Measurements from ENCODE around the gene PROSER2. TPM values are rescaled to one million over a fixed set of nuclear protein-coding genes. Genes with fewer than 3 reads are reported as not detected.

Gene PROSER2
- total RNA-seq, 4 donors from 2014 or later, result 2.1 to 25.6 (median 6.5) TPM

- no peaks in the 10 kb centered on the region for H3K36me3 ChIP-seq
- H3K27me3 ChIP-seq, result no peaks in the 10 kb centered on the region
- no peak overlapping the region for H3K4me3 ChIP-seq
- DNase-seq, result no peak
- no peaks in the 10 kb centered on the region for H3K9me3 ChIP-seq
- TF ChIP-seq POLR2A (IDR thresholded peaks at IDR 0.05) (no peak), CTCF (IDR thresholded peaks at IDR 0.05) (no peak)
- no peaks in the 10 kb centered on the region for H3K4me1 ChIP-seq
- H3K27ac ChIP-seq, result no peak overlapping the region
- intact Hi-C loops (cut with DNase I; ENCODE audit: low total_unique reads), result no loop called here
These were observed 17.4 kb upstream of the PROSER2 start for GRCh38 chr10:11805792-11806191.

GRCh38 chr10:11806706-11807105 is 16.4 kb upstream of the PROSER2 start:
- H3K9me3 ChIP-seq, result no peaks in the 10 kb centered on the region

GRCh38 chr10:11808808-11809207 is 14.3 kb upstream of the PROSER2 start:
- Histone ChIP-seq H3K4me1 (no peaks in the 10 kb centered on the region), H3K27me3 (no peaks in the 10 kb centered on the region), H3K9me3 (no peaks in the 10 kb centered on the region), H3K36me3 (no peaks in the 10 kb centered on the region), H3K4me3 (no peak overlapping the region), H3K27ac (no peak overlapping the region)
- TF ChIP-seq POLR2A (IDR thresholded peaks at IDR 0.05) (no peak), CTCF (IDR thresholded peaks at IDR 0.05) (no peak)
- intact Hi-C loops (cut with DNase I; ENCODE audit: low total_unique reads), result no loop called here
- no peak for DNase-seq

More at GRCh38 chr10:11806706-11807105, 16.4 kb upstream of the PROSER2 start:
- H3K4me3 ChIP-seq, result no peak overlapping the region
- H3K27ac ChIP-seq, result no peak overlapping the region
- H3K27me3 ChIP-seq, result no peaks in the 10 kb centered on the region
- no peaks in the 10 kb centered on the region for H3K36me3 ChIP-seq
- no peak for TF ChIP-seq POLR2A (IDR thresholded peaks at IDR 0.05)
- TF ChIP-seq CTCF (IDR thresholded peaks at IDR 0.05), result no peak
- H3K4me1 ChIP-seq, result no peaks in the 10 kb centered on the region
- no peak for DNase-seq
- intact Hi-C loops (cut with DNase I; ENCODE audit: low total_unique reads), result no loop called here

- no peak overlapping the region for H3K27ac ChIP-seq
- H3K27me3 ChIP-seq, result no peaks in the 10 kb centered on the region
- intact Hi-C loops (cut with DNase I; ENCODE audit: low total_unique reads), result no loop called here
- no peaks in the 10 kb centered on the region for H3K36me3 ChIP-seq
- H3K9me3 ChIP-seq, result no peaks in the 10 kb centered on the region
- TF ChIP-seq CTCF (IDR thresholded peaks at IDR 0.05), result no peak
- TF ChIP-seq POLR2A (IDR thresholded peaks at IDR 0.05), result no peak
- no peak overlapping the region for H3K4me3 ChIP-seq
- no peak for DNase-seq
- no peaks in the 10 kb centered on the region for H3K4me1 ChIP-seq
These were observed 12.8 kb upstream of the PROSER2 start for GRCh38 chr10:11810313-11810766.

- no peak overlapping the region for H3K27ac ChIP-seq
- H3K9me3 ChIP-seq, result no peaks in the 10 kb centered on the region
- no peak for DNase-seq
- H3K27me3 ChIP-seq, result no peaks in the 10 kb centered on the region
- no peaks in the 10 kb centered on the region for H3K36me3 ChIP-seq
- intact Hi-C loops (cut with DNase I; ENCODE audit: low total_unique reads), result no loop called here
- H3K4me1 ChIP-seq, result no peaks in the 10 kb centered on the region
- TF ChIP-seq POLR2A (IDR thresholded peaks at IDR 0.05), result no peak
- TF ChIP-seq CTCF (IDR thresholded peaks at IDR 0.05), result no peak
- no peak overlapping the region for H3K4me3 ChIP-seq
These were observed 12.2 kb upstream of the PROSER2 start for GRCh38 chr10:11810973-11811372.

Data from uterus (tissue), 4 donors.